Hepatic stellate cell (primary cell): ENCODE data around the gene MYL10.

Experiments
- DNase-seq: peaks from one replicate; pipeline ENCODE4 v3.0.0; 2011; ENCODE audit warnings: low spot score

The MYL10 gene

GRCh38 chr7:101596898-101597297 lies 32.2 kb downstream of the MYL10 start:
- DNase-seq: no peak

DNA sequence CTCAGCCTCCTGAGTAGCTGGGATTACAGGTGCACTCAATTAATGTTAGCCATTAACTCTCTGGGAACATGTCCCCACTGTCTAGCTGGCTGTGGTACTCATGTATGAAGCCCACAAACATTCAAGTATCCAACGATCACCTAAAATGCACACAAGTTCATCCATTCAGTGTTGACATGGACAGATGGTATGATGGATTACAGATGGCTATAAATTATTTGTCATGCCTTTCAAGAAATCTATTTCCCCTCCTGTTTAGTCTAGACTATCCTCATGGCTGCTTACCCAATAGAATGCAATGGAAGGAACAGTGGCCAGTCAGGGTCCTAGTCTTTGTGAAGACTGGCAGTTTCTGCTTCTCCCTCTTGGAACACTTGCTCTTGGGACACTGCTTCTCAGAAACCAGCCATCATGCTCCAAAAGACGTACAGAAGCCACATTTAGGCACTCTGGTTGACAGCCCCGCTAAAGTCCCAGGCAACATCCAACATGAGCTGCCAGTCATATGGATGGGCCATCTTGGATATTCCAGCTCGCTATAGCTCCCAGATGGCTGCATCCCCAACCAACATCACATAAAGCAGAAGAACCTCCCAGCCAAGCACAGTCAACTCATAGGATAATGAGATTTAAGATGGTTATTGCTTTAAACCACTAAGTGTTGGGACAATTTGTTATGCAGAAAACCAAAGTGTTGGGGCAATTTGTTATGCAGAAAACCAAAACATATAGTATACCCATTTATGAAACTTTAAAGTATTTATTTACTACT lies 33.1 kb downstream of the MYL10 start:
- no peak for DNase-seq

DNA sequence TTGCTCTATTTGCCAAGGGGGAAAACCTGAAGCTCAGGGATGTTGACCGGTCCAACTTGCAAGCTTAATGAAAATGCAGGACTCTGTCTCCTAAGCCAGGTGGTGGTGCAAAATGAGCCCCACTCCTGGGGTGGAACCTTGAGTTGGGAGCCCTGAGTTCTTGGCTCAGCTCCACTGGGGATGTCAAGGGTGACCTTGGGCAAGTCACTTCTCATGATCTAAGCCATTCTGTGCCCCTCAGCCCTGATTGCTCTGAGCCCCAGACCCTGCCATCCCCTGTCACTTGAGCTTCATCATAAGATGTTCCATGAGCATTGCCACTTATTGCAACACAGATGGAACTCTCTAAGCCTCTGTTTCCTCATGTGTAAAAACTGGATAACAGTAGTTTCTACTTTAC lies 33.9 kb downstream of the MYL10 start:
- no peak for DNase-seq

DNA sequence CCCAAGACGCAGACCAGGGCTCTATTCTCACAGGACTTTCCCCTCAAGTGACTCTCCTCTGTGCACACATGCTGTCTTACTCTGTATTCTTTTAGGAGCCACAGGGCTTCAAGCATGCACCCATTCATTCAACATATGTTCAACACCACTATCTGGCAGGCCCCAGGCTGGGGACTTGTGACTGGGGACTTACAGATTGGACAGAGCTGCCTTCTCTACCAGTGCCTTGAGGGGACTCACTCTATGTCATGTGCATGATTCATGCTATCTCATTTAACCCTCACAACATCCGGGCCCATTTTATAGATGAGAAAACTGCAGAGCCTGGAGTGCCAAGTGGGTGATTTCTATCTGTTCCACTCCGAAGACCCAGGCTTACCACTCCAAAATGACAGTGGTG lies 34.3 kb downstream of the MYL10 start:
- no peak for DNase-seq

GRCh38 chr7:101593556-101593955 lies 35.5 kb downstream of the MYL10 start:
- no peak for DNase-seq

DNA sequence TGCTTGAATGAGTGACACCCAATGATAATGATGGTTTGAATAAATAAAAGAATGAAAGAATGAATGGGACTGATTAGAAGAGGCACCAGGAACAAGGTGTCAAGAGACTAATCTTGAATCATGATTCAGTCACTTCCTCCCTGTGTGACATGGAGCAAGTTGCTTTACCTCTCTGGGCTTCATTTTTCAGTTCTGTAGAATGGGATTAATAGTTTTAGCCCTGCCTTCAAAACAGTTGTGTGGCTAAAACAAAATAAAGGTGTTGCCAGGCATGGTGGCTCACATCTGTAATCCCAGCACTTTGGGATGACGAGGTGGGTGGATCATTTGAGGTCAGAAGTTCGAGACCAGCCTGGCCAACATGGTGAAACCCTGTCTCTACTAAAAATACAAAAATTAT lies 37.6 kb downstream of the MYL10 start:
- no peak for DNase-seq

- DNase-seq: no peak
Observed at GRCh38 chr7:101590663-101591435, 38.2 kb downstream of the MYL10 start.

DNA sequence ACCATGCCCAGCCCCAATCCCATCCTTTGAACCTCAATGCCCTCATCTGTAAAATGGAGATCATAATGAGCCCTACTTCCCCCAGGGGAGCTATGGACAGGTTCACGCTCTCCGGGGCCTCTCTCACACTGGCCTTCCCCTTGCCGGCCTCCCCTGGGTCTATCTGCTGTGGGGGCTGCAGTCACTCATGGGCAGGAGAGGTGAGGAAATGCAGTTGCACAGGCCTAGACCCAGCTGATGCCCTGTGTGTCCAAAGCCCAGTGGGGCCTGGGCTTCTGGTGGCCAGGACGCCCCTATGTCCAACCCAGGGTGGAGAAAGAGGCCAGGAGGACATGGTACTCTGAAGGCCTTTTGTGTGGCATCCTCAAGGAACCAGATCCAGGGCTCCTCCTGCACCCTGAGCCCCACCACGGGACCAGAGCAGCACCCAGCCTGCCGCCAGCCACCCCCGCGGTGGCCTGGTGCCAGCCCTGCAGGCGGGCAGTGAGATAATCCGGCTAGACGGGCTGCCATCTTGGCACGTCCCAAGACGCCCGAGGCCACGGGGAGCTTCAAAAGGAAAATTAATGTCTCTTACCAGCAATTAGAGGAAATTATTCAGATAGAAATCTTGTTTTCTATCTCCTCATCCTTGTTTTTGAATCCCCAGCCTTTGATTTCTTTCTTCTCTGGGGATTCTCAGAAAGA lies 39.0 kb downstream of the MYL10 start:
- DNase-seq: no peak

DNA sequence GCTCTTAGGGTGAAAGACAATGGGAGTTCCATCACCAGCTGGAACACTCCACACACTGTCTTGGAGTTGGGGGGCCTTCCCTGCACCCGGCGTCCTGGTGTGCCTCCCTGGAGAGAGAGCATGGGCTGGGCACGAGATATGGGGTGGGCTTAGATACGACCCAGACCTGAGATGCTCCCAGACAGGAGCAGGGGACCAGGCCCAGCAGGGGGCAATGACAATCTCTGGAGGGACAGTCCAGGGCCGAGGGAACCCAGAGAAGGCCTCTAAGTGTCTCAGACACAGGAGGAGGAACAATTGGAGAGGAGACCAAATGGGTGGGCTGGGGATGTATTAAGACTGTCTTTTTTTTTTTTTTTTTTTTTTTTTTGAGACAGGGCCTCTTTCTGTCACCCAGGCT lies 40.0 kb downstream of the MYL10 start:
- DNase-seq: no peak

DNA sequence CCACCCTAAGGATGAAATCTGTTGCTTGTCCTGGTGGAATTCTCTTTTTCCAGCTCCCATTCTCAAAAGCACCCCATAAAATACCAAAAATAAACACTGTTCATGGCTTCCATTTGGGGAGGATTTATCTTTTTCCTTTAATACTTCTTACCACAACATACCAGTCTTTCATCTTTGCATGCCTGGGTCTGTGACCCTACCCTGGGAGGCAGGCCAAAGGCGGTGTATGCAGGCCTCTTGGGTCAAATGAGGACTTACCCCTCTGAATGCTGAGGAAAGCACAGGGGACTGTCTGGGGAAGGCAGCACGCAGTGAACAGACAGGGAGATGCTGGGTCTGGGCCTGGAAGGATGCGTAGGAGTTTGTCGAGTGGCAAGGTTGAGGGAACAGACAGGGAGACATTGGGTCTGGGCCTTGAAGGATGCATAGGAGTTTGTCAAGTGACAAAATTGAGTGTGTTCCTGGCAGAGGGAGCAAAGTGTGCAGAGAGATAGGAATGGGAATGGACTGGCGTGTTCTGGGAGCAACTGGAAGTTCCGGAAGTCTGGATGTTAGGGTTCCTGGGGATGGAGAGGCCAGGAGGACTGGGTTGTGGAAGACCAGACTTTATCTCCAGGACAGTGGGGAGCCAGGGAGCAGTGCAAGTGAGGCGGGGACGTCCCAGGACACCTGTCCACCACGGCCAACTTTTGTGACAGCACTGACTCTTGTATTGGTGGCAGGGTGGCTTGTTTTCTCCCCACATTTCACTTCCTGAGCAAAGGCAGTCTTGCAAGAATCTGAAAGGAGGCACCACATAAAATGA lies 40.8 kb downstream of the MYL10 start:
- DNase-seq: no peak

- no peak for DNase-seq
Observed at GRCh38 chr7:101586906-101587677, 42.0 kb downstream of the MYL10 start.

GRCh38 chr7:101586078-101586905 lies 42.8 kb downstream of the MYL10 start:
- no peak for DNase-seq

DNA sequence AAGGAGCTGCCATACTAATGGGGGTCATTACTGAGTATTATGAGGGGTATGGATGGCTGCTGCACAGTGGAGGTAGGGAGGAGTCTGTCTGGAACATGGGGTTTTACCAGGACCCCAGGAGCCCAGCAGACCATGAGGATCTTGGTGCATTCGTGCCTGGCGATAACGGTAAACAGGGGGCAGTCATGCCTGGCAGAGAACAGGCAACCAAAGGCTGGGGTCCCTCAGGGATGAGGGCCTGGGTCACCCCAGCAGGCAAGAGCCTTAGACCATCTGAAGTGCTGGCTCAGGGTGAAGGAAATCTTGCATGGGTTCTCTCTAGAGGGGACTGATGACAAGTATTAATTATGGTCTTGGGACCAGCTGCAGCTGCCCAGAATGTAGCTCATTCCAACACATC lies 46.1 kb downstream of the MYL10 start:
- DNase-seq: no peak

GRCh38 chr7:101581891-101582290 lies 47.2 kb downstream of the MYL10 start:
- DNase-seq: no peak

DNA sequence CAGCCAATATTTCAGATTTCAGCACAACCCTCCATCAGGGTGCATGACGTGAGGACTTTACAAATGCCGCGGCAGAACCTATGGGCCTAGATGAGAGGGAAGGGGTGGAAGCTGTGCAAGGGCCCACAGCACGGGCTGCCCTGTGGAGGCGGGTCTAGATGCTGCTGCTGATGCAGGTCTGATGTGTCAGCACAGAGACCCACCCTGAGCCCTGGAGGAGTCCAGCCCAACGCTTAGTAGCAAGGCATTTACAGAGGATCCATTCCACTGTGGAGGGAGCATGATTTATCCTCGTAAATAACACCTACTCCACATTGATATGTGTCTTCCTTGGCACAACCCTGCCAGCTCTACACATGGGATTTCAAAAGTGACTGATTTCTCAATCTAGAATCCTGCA lies 48.5 kb downstream of the MYL10 start:
- DNase-seq: no peak

GRCh38 chr7:101578552-101578951 lies 50.5 kb downstream of the MYL10 start:
- DNase-seq: no peak

GRCh38 chr7:101576998-101577397 lies 52.1 kb downstream of the MYL10 start:
- no peak for DNase-seq

GRCh38 chr7:101575721-101576120 lies 53.4 kb downstream of the MYL10 start:
- no peak for DNase-seq

DNA sequence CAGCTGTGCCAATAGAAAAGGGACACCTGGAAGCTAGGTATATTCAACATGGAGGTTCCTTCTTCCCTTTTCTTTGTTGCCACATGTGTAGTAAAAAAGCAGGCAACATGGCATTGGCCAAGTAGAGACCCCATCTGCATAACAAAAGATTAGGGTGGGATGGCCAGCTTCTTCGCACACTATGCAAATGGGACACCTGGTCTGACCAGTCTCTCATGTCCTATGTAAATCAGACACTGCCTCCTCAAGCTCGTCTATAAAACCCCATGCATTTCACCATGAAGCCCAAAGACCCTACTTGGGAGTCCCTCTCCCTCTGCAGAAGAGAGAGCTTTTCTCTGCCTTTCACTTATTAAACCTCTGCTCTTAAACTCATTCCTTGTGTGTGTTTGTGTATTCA lies 53.9 kb downstream of the MYL10 start:
- no peak for DNase-seq

GRCh38 chr7:101572156-101572555 lies 56.9 kb downstream of the MYL10 start:
- DNase-seq: no peak

GRCh38 chr7:101567230-101567629 lies 61.9 kb downstream of the MYL10 start:
- no peak for DNase-seq
